A549 (cell line): ENCODE data around the gene FXR2. TPM values are rescaled to one million over a fixed set of nuclear protein-coding genes. Genes with fewer than 3 reads are reported as not detected.
"Not testable (repeated sequence)": the region's sequence is repeated elsewhere in the genome, so short reads cannot be mapped to it uniquely, and the experiment has no call there.

Source experiments
- ATAC-seq, 2 experiments: fragments of 200-7000 bp in 1 of 2; fragments of >200 bp in 1 of 2; cut with Nextera tagmentation in 1 of 2; cut with Tn5 transposase in 1 of 2; 3 replicates each; pipeline versions ENCODE4 v1.8.0 to v1.9.1; 2018 to 2020; ENCODE audit warnings: mild to moderate bottlenecking in 1 of 2, moderate library complexity in 1 of 2
- CTCF ChIA-PET: fragments of 300-600 bp; sonication (Branson Sonifier 250); formaldehyde crosslinking; extraction: SDS; loops from one replicate; lab custom pipeline; 2021; ENCODE audit warnings: antibody characterized with exemption, inconsistent platforms; lab: Yijun Ruan, JAX
- POLR2A ChIA-PET: fragments of 350-600 bp; formaldehyde crosslinking; extraction: SDS; loops from one replicate; lab custom pipeline; 2021; ENCODE audit warnings: antibody characterized with exemption, inconsistent platforms; lab: Yijun Ruan, JAX
- DNase-seq, 2 experiments: peaks; one replicate each; pipeline versions ENCODE4 v3.0.0 to v3.0.0-alpha.2; 2011 to 2016; ENCODE audit warnings: low read depth in 1 of 2, low spot score in 1 of 2
- FAIRE-seq: peaks from 2 replicates; lab custom pipeline; 2011; peaks lifted over from hg19 to GRCh38; lab: Jason Lieb, UNC
- H3K27ac ChIP-seq, 2 experiments: fragments of >200 bp; sonication (Bioruptor Twin); formaldehyde crosslinking; 3 replicates each; pipeline ENCODE4 v1.5.1; 2016 to 2017
- H3K4me1 ChIP-seq: fragments of >200 bp; sonication (Bioruptor Twin); formaldehyde crosslinking; 3 replicates; pipeline ENCODE4 v1.6.1; 2016
- H3K4me2 ChIP-seq: fragments of >200 bp; sonication (Bioruptor Twin); formaldehyde crosslinking; 3 replicates; pipeline ENCODE4 v1.6.1; 2016
- H3K4me3 ChIP-seq: fragments of >200 bp; sonication (Bioruptor Twin); formaldehyde crosslinking; 3 replicates; pipeline ENCODE4 v1.5.1; 2016
- H3K9me3 ChIP-seq: fragments of >200 bp; sonication (Bioruptor Twin); formaldehyde crosslinking; 3 replicates; pipeline ENCODE4 v1.6.1; 2016
- BHLHE40 ChIP-seq: IDR thresholded peaks from 2 replicates; pipeline ENCODE4 v1.6.1; 2012; ENCODE audit warnings: low read depth, low read length, inconsistent platforms
- CTCF ChIP-seq: fragments of >200 bp; sonication (Bioruptor Twin); formaldehyde crosslinking; IDR thresholded peaks from 3 replicates; pipeline ENCODE4 v1.5.1; 2016
- EHF ChIP-seq: fragments of 250-450 bp; sonication (Bioruptor Pico); IDR thresholded peaks from 2 replicates; pipeline ENCODE4 v1.5.0; 2020; ENCODE audit warnings: mild to moderate bottlenecking
- ELK1 ChIP-seq: fragments of 150-350 bp; IDR thresholded peaks from 2 replicates; pipeline ENCODE4 v1.6.1; 2014; ENCODE audit warnings: low read depth, mild to moderate bottlenecking, low read length
- ESRRA ChIP-seq: fragments of 150-350 bp; IDR thresholded peaks from 2 replicates; pipeline ENCODE4 v1.6.1; 2014; ENCODE audit warnings: mild to moderate bottlenecking, low read length, borderline replicate concordance
- FOSB ChIP-seq: fragments of 250-450 bp; sonication (Bioruptor Pico); IDR thresholded peaks from 2 replicates; pipeline ENCODE4 v1.5.0; 2020; ENCODE audit warnings: mild to moderate bottlenecking, moderate library complexity
- FOXS1 ChIP-seq: fragments of 250-450 bp; sonication (Bioruptor Pico); IDR thresholded peaks from 2 replicates; pipeline ENCODE4 v1.5.0; 2020; ENCODE audit warnings: mild to moderate bottlenecking, moderate library complexity
- HES2 ChIP-seq: fragments of >200 bp; sonication (Bioruptor Twin); formaldehyde crosslinking; IDR thresholded peaks from 2 replicates; pipeline ENCODE4 v1.6.1; 2016
- HOXB13 ChIP-seq: fragments of 250-450 bp; sonication (Bioruptor Pico); IDR thresholded peaks from 2 replicates; pipeline ENCODE4 v1.5.0; 2020; ENCODE audit warnings: low read depth, mild to moderate bottlenecking, moderate library complexity
- KDM5A ChIP-seq: fragments of 200-600 bp; sonication (generic); IDR thresholded peaks from 2 replicates; pipeline ENCODE4 v1.6.1; 2016; ENCODE audit warnings: antibody characterized with exemption, mild to moderate bottlenecking
- NR3C1 ChIP-seq: fragments of >200 bp; sonication (Bioruptor Twin); formaldehyde crosslinking; IDR thresholded peaks from 3 replicates; pipeline ENCODE4 v1.6.1; 2017
- RAD21 ChIP-seq, 2 experiments: fragments of >200 bp in 1 of 2; sonication (Bioruptor Twin) in 1 of 2; formaldehyde crosslinking in 1 of 2; IDR thresholded peaks in 1 of 2; conservative IDR thresholded peaks in 1 of 2; 2 replicates in 1 of 2; 3 replicates in 1 of 2; pipeline ENCODE4 v1.6.1; 2012 to 2018; ENCODE audit warnings: inconsistent platforms in 1 of 2
- REST ChIP-seq: fragments of 200-600 bp; sonication (generic); IDR thresholded peaks from 2 replicates; pipeline ENCODE4 v1.6.1; 2016; ENCODE audit warnings: antibody characterized with exemption, mild to moderate bottlenecking, moderate library complexity
- ZC3H11A ChIP-seq: fragments of 450-650 bp; IDR thresholded peaks from 2 replicates; pipeline ENCODE4 v1.6.1; 2014; ENCODE audit warnings: antibody characterized with exemption, mild to moderate bottlenecking
- ZNF302 ChIP-seq: fragments of 250-450 bp; sonication (Bioruptor Pico); IDR thresholded peaks from 2 replicates; pipeline ENCODE4 v1.9.0; 2021; ENCODE audit warnings: inconsistent platforms, mild to moderate bottlenecking, moderate library complexity
- WGBS: methylation state at CpG from one replicate; pipeline ENCODE4 v1.1.6; 2017; ENCODE audit errors: missing lambda C conversion rate; 5-methylcytosine and 5-hydroxymethylcytosine counted together
- polyA plus RNA-seq, 4 experiments: library from polyadenylated mRNA; depleted of rRNA in 3 of 4; stranded (reverse); fragments of >200 nt; fragmentation: RNase III in 1 of 4; extraction: RNeasy Plus Mini Kit Qiagen cat#74134 plus additional on column Dnase treatment in 1 of 4; gene quantifications; 2 replicates in 3 of 4; 3 replicates in 1 of 4; pipeline ENCODE4 v1.2.3, GENCODE V29; 2011 to 2017

FXR2 gene
- polyA plus RNA-seq, 2 of the 4 experiments (the other 2 are of a cell fraction) = 40.7 to 45.2 TPM

GRCh38 chr17:7626956-7627249, 12.2 kb upstream of the FXR2 start:
- Histone ChIP-seq H3K4me2 (peak overlapping the region; percentile 95), H3K9me3 (no peaks in the 10 kb centered on the region), H3K27ac (peak overlapping the region; percentile 93 to 94), H3K4me3 (peak overlapping the region; percentile 85), H3K4me1 (peaks cover 10% of the 10 kb centered on the region; the same call in 2 of the 3 replicates)
- ATAC-seq (peak; percentile 17 to 27; a peak in 5 of 6 replicates), DNase-seq (no peak), FAIRE-seq (no peak)
- POLR2A ChIA-PET = interaction anchor here (1.0 to 2.7 kb wide), 3 partner anchors 12 to 60 kb away, joined by 3 to 81 read pairs (median 34); partner anchors contain the start of genes FXR2, MPDU1, TP53 and WRAP53
- CTCF ChIA-PET = interaction anchor here (1.0 to 14.2 kb wide), 12 partner anchors 7 to 223 kb away, joined by 3 to 130 read pairs (median 6); partner anchors contain the start of genes ATP1B2, FXR2, MPDU1 and SHBG
- WGBS = 57% methylated on average over 6 of the region's 6 CpGs
- TF ChIP-seq RAD21 (conservative IDR thresholded peaks at IDR 0.05 in 1 of 2, IDR thresholded peaks at IDR 0.05 in 1 of 2) (no peak), ZC3H11A (no peak), NR3C1 (no peak), KDM5A (no peak), ZNF302 (CRISPR knock-in tag) (no peak), CTCF (no peak), BHLHE40 (no peak), HOXB13 (CRISPR knock-in tag) (no peak), FOSB (no peak), FOXS1 (no peak), ELK1 (no peak), HES2 (no peak), EHF (CRISPR knock-in tag) (no peak)

GRCh38 chr17:7626307-7626706, 11.6 kb upstream of the FXR2 start:
- ChIA-PET CTCF (interaction anchor here (1.3 to 14.2 kb wide), 8 partner anchors 7 to 90 kb away, joined by 4 to 130 read pairs (median 12); partner anchors contain the start of genes FXR2, MPDU1, SHBG and TP53), POLR2A (interaction anchor here (1.0 to 2.7 kb wide), 3 partner anchors 12 to 60 kb away, joined by 3 to 81 read pairs (median 34); partner anchors contain the start of genes FXR2, MPDU1, TP53 and WRAP53)
- ATAC-seq = no peak
- no peak overlapping the region for H3K27ac ChIP-seq
- peaks cover 10% of the 10 kb centered on the region; the same call in 2 of the 3 replicates for H3K4me1 ChIP-seq
- no peak overlapping the region for H3K4me3 ChIP-seq
- H3K4me2 ChIP-seq = peak overlapping the region; percentile 95
- 89% methylated on average over 7 of the region's 7 CpGs for WGBS
- TF ChIP-seq ESRRA (no peak), REST (no peak)
- TF ChIP-seq, all 56 proteins: peak for 0
- FAIRE-seq = no peak
- DNase-seq = no peak
- no peaks in the 10 kb centered on the region for H3K9me3 ChIP-seq

- H3K4me3 ChIP-seq, ATAC-seq, H3K9me3 ChIP-seq, POLR2A ChIA-PET, H3K4me2 ChIP-seq, FAIRE-seq, H3K27ac ChIP-seq, DNase-seq: not testable (repeated sequence)
- CTCF ChIA-PET = interaction anchor here (0.7 to 14.2 kb wide), 5 partner anchors 8 to 102 kb away, joined by 3 to 130 read pairs (median 19); partner anchors contain the start of genes FXR2, SHBG, TP53 and WRAP53
- H3K4me1 ChIP-seq = peaks cover 10% of the 10 kb centered on the region; the same call in 2 of the 3 replicates
- WGBS = 95% methylated on average over 16 of the region's 16 CpGs
Measured at GRCh38 chr17:7625749-7626148, 11.1 kb upstream of the FXR2 start.
